Activated naive CD4-positive, alpha-beta T cell treated with anti-CD3 and anti-CD28 coated beads, Interleukin-2, amount 50 U/mL, for 24 hours (primary cell): ENCODE data around the gene ROR2.
"Not testable (repeated sequence)": the region's sequence is repeated elsewhere in the genome, so short reads cannot be mapped to it uniquely, and the experiment has no call there.

Experiments used
- H3K27ac Mint-ChIP-seq: one replicate; pipeline ENCODE4 v1.8.0; 2021; ENCODE audit warnings: mild to moderate bottlenecking, mixed read lengths
- H3K27me3 Mint-ChIP-seq: one replicate; pipeline ENCODE4 v1.8.0; 2021; ENCODE audit warnings: mixed read lengths
- H3K36me3 Mint-ChIP-seq: one replicate; pipeline ENCODE4 v1.8.0; 2021; ENCODE audit warnings: mixed read lengths
- H3K4me1 Mint-ChIP-seq: one replicate; pipeline ENCODE4 v1.8.0; 2021; ENCODE audit warnings: mixed read lengths
- H3K4me3 Mint-ChIP-seq: one replicate; pipeline ENCODE4 v1.8.0; 2021; ENCODE audit warnings: mild to moderate bottlenecking, mixed read lengths
- H3K9me3 Mint-ChIP-seq: one replicate; pipeline ENCODE4 v1.8.0; 2021; ENCODE audit warnings: mixed read lengths

ROR2 gene

GRCh38 chr9:91915524-91916263 is 34.3 kb downstream of the ROR2 start:
- Mint-ChIP-seq H3K36me3 (no peaks in the 10 kb centered on the region), H3K27me3 (peaks cover 4% of the 10 kb centered on the region)

GRCh38 chr9:91914937-91915336 is 35.1 kb downstream of the ROR2 start:
- no peaks in the 10 kb centered on the region for H3K4me1 Mint-ChIP-seq
- H3K36me3 Mint-ChIP-seq, result no peaks in the 10 kb centered on the region
- H3K9me3 Mint-ChIP-seq, result no peaks in the 10 kb centered on the region
- H3K27ac Mint-ChIP-seq, result no peak overlapping the region
- H3K27me3 Mint-ChIP-seq, result peaks cover 4% of the 10 kb centered on the region
- no peak overlapping the region for H3K4me3 Mint-ChIP-seq

More at GRCh38 chr9:91915524-91916263, 34.3 kb downstream of the ROR2 start:
- H3K4me1 Mint-ChIP-seq, result no peaks in the 10 kb centered on the region
- no peaks in the 10 kb centered on the region for H3K9me3 Mint-ChIP-seq
- H3K27ac Mint-ChIP-seq, result no peak overlapping the region
- H3K4me3 Mint-ChIP-seq, result no peak overlapping the region

GRCh38 chr9:91914404-91914803 is 35.6 kb downstream of the ROR2 start:
- Mint-ChIP-seq H3K27me3 (peaks cover 4% of the 10 kb centered on the region), H3K4me3 (no peak overlapping the region), H3K27ac (no peak overlapping the region)

GRCh38 chr9:91913986-91914385 is 36.0 kb downstream of the ROR2 start:
- no peaks in the 10 kb centered on the region for H3K9me3 Mint-ChIP-seq
- no peak overlapping the region for H3K4me3 Mint-ChIP-seq
- H3K27me3 Mint-ChIP-seq, result peaks cover 4% of the 10 kb centered on the region
- H3K36me3 Mint-ChIP-seq, result no peaks in the 10 kb centered on the region
- H3K4me1 Mint-ChIP-seq, result no peaks in the 10 kb centered on the region
- no peak overlapping the region for H3K27ac Mint-ChIP-seq

More at GRCh38 chr9:91914404-91914803, 35.6 kb downstream of the ROR2 start:
- H3K9me3 Mint-ChIP-seq, result no peaks in the 10 kb centered on the region
- no peaks in the 10 kb centered on the region for H3K4me1 Mint-ChIP-seq
- H3K36me3 Mint-ChIP-seq, result no peaks in the 10 kb centered on the region

- no peaks in the 10 kb centered on the region for H3K9me3 Mint-ChIP-seq
- no peaks in the 10 kb centered on the region for H3K36me3 Mint-ChIP-seq
- H3K27me3 Mint-ChIP-seq, result peaks cover 3% of the 10 kb centered on the region
- H3K4me1 Mint-ChIP-seq, result no peaks in the 10 kb centered on the region
- no peak overlapping the region for H3K27ac Mint-ChIP-seq
- H3K4me3 Mint-ChIP-seq, result no peak overlapping the region
These were observed 36.9 kb downstream of the ROR2 start for GRCh38 chr9:91913096-91913495.

- no peak overlapping the region for H3K27ac Mint-ChIP-seq
- H3K4me1 Mint-ChIP-seq, result no peaks in the 10 kb centered on the region
- no peaks in the 10 kb centered on the region for H3K36me3 Mint-ChIP-seq
- H3K4me3 Mint-ChIP-seq, result no peak overlapping the region
- no peaks in the 10 kb centered on the region for H3K9me3 Mint-ChIP-seq
- H3K27me3 Mint-ChIP-seq, result peaks cover 1% of the 10 kb centered on the region
These were observed 38.4 kb downstream of the ROR2 start for GRCh38 chr9:91911657-91912056.

GRCh38 chr9:91909256-91909655 is 40.8 kb downstream of the ROR2 start:
- not testable (repeated sequence) for H3K36me3 Mint-ChIP-seq, H3K27me3 Mint-ChIP-seq, H3K4me1 Mint-ChIP-seq, H3K9me3 Mint-ChIP-seq, H3K4me3 Mint-ChIP-seq, H3K27ac Mint-ChIP-seq

GRCh38 chr9:91908746-91909145 is 41.3 kb downstream of the ROR2 start:
- H3K27ac Mint-ChIP-seq, result no peak overlapping the region
- H3K4me1 Mint-ChIP-seq, result no peaks in the 10 kb centered on the region
- H3K9me3 Mint-ChIP-seq, result no peaks in the 10 kb centered on the region
- no peak overlapping the region for H3K4me3 Mint-ChIP-seq
- H3K36me3 Mint-ChIP-seq, result no peaks in the 10 kb centered on the region
- peaks cover 1% of the 10 kb centered on the region for H3K27me3 Mint-ChIP-seq

- H3K27ac Mint-ChIP-seq, result no peak overlapping the region
- H3K36me3 Mint-ChIP-seq, result no peaks in the 10 kb centered on the region
- H3K4me3 Mint-ChIP-seq, result no peak overlapping the region
- H3K4me1 Mint-ChIP-seq, result no peaks in the 10 kb centered on the region
- H3K27me3 Mint-ChIP-seq, result peaks cover 1% of the 10 kb centered on the region
- no peaks in the 10 kb centered on the region for H3K9me3 Mint-ChIP-seq
These were observed 41.8 kb downstream of the ROR2 start for GRCh38 chr9:91908293-91908623.

GRCh38 chr9:91907484-91908292 is 42.3 kb downstream of the ROR2 start:
- H3K9me3 Mint-ChIP-seq, result no peaks in the 10 kb centered on the region
- H3K4me1 Mint-ChIP-seq, result no peaks in the 10 kb centered on the region
- no peak overlapping the region for H3K27ac Mint-ChIP-seq
- H3K27me3 Mint-ChIP-seq, result peaks cover 1% of the 10 kb centered on the region
- H3K36me3 Mint-ChIP-seq, result no peaks in the 10 kb centered on the region
- no peak overlapping the region for H3K4me3 Mint-ChIP-seq

- H3K27ac Mint-ChIP-seq, result no peak overlapping the region
- H3K27me3 Mint-ChIP-seq, result peaks cover 1% of the 10 kb centered on the region
- no peaks in the 10 kb centered on the region for H3K36me3 Mint-ChIP-seq
- H3K4me3 Mint-ChIP-seq, result no peak overlapping the region
- no peaks in the 10 kb centered on the region for H3K9me3 Mint-ChIP-seq
- H3K4me1 Mint-ChIP-seq, result no peaks in the 10 kb centered on the region
These were observed 44.0 kb downstream of the ROR2 start for GRCh38 chr9:91905991-91906469.

- Mint-ChIP-seq H3K4me3 (no peak overlapping the region), H3K27me3 (peaks cover 1% of the 10 kb centered on the region), H3K27ac (no peak overlapping the region), H3K9me3 (no peaks in the 10 kb centered on the region), H3K36me3 (no peaks in the 10 kb centered on the region), H3K4me1 (no peaks in the 10 kb centered on the region)
These were observed 44.8 kb downstream of the ROR2 start for GRCh38 chr9:91905237-91905650.

GRCh38 chr9:91904588-91905236 is 45.3 kb downstream of the ROR2 start:
- Mint-ChIP-seq H3K36me3 (no peaks in the 10 kb centered on the region), H3K27me3 (peaks cover 1% of the 10 kb centered on the region), H3K9me3 (no peaks in the 10 kb centered on the region), H3K27ac (no peak overlapping the region), H3K4me1 (no peaks in the 10 kb centered on the region), H3K4me3 (no peak overlapping the region)

GRCh38 chr9:91903126-91903911 is 46.7 kb downstream of the ROR2 start:
- no peaks in the 10 kb centered on the region for H3K9me3 Mint-ChIP-seq
- H3K4me1 Mint-ChIP-seq, result no peaks in the 10 kb centered on the region
- no peaks in the 10 kb centered on the region for H3K36me3 Mint-ChIP-seq
- H3K27ac Mint-ChIP-seq, result no peak overlapping the region
- no peaks in the 10 kb centered on the region for H3K27me3 Mint-ChIP-seq
- H3K4me3 Mint-ChIP-seq, result no peak overlapping the region

- no peak overlapping the region for H3K4me3 Mint-ChIP-seq
- H3K36me3 Mint-ChIP-seq, result no peaks in the 10 kb centered on the region
- no peaks in the 10 kb centered on the region for H3K9me3 Mint-ChIP-seq
- H3K4me1 Mint-ChIP-seq, result no peaks in the 10 kb centered on the region
- H3K27ac Mint-ChIP-seq, result no peak overlapping the region
- H3K27me3 Mint-ChIP-seq, result no peaks in the 10 kb centered on the region
These were observed 47.4 kb downstream of the ROR2 start for GRCh38 chr9:91902475-91903125.
